Suprapubic skin (tissue), 4 donors: ENCODE data around the gene PMPCA.

Experiments
- EP300 ChIP-seq: sonication (generic); formaldehyde crosslinking; IDR thresholded peaks from one replicate; pipeline ENCODE4 v1.6.1; 2017; ENCODE audit warnings: antibody characterized with exemption
- POLR2A ChIP-seq, 2 donors: fragments of 450-650 bp; IDR thresholded peaks; one replicate each; pipeline ENCODE4 v1.6.1; 2017; ENCODE audit warnings: antibody characterized with exemption in 2 of 2, mild to moderate bottlenecking in 2 of 2, moderate library complexity in 2 of 2
- POLR2AphosphoS5 ChIP-seq, 3 donors: sonication (generic); formaldehyde crosslinking; IDR thresholded peaks; one replicate each; pipeline ENCODE4 v1.6.1; 2017; ENCODE audit warnings: antibody characterized with exemption in 3 of 3
- TF ChIP-seq, protein P1 (sequence below), 2 donors: fragments of 200-600 bp in 1 of 2; fragments of 450-650 bp in 1 of 2; sonication (generic) in 1 of 2; IDR thresholded peaks; one replicate each; pipeline ENCODE4 v1.5.1; 2016 to 2019; ENCODE audit warnings: antibody characterized with exemption in 2 of 2, mild to moderate bottlenecking in 1 of 2, moderate library complexity in 1 of 2

DNA sequence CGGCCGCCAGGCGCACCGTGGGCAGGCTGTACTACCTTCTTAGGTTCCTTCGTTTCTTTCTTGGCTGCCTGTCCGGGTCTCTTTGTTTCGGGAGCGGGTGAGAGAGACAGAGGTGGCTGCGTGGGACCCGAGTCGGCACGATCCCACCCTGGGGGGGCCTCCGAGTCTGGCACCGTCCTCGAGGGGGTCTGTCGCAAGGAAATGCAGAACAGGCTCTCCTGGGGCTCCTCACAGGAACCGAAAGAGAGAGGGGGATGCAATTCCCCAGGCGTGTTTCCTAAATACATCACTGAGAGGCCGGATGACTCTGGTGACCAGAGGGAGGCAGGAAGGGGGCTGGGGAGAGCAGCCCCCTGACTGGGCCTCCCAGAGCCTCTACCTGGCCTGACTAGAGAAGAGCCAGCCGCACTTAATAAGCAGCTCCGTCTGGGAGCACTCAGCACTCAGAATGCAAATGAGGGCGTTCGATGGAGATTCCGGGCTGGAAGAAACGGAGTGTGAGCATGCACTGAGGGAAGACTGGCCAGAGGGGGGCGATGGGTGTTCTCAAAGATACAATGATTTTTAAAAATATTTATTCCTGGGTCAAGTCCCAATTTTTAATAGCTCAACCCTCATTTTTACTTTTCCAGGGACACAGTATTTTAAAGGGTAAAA is 40.9 kb downstream of the PMPCA start:
- TF ChIP-seq POLR2A (IDR thresholded peaks at IDR 0.05) (no peak), EP300 (no peak), POLR2AphosphoS5 (IDR thresholded peaks at IDR 0.05) (no peak)
- TF ChIP-seq, protein P1, sequence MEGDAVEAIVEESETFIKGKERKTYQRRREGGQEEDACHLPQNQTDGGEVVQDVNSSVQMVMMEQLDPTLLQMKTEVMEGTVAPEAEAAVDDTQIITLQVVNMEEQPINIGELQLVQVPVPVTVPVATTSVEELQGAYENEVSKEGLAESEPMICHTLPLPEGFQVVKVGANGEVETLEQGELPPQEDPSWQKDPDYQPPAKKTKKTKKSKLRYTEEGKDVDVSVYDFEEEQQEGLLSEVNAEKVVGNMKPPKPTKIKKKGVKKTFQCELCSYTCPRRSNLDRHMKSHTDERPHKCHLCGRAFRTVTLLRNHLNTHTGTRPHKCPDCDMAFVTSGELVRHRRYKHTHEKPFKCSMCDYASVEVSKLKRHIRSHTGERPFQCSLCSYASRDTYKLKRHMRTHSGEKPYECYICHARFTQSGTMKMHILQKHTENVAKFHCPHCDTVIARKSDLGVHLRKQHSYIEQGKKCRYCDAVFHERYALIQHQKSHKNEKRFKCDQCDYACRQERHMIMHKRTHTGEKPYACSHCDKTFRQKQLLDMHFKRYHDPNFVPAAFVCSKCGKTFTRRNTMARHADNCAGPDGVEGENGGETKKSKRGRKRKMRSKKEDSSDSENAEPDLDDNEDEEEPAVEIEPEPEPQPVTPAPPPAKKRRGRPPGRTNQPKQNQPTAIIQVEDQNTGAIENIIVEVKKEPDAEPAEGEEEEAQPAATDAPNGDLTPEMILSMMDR (IDR thresholded peaks at IDR 0.05), result no peak
